Osteocyte (in vitro differentiated cells): ENCODE results near the gene KLHL5. TPM values are rescaled to one million over a fixed set of nuclear protein-coding genes. Genes with fewer than 3 reads are reported as not detected.

Source experiments
- DNase-seq: peaks from one replicate; pipeline ENCODE4 v3.0.0; 2021; ENCODE audit warnings: mixed read lengths; ENCODE audit not compliant: unreplicated experiment; ENCODE audit errors: extremely low spot score
- H3K27ac Mint-ChIP-seq: one replicate; pipeline ENCODE4 v1.8.0; 2021; ENCODE audit warnings: mild to moderate bottlenecking, mixed read lengths; ENCODE audit not compliant: unreplicated experiment
- H3K27me3 Mint-ChIP-seq: one replicate; pipeline ENCODE4 v1.8.0; 2021; ENCODE audit warnings: mixed read lengths; ENCODE audit not compliant: unreplicated experiment
- H3K36me3 Mint-ChIP-seq: one replicate; pipeline ENCODE4 v1.8.0; 2021; ENCODE audit warnings: mixed read lengths; ENCODE audit not compliant: unreplicated experiment
- H3K4me1 Mint-ChIP-seq: one replicate; pipeline ENCODE4 v1.8.0; 2021; ENCODE audit warnings: mixed read lengths; ENCODE audit not compliant: unreplicated experiment
- H3K4me3 Mint-ChIP-seq: one replicate; pipeline ENCODE4 v1.8.0; 2021; ENCODE audit warnings: mild to moderate bottlenecking, moderate library complexity, mixed read lengths; ENCODE audit not compliant: unreplicated experiment
- H3K9me3 Mint-ChIP-seq: one replicate; pipeline ENCODE4 v1.8.0; 2021; ENCODE audit warnings: mixed read lengths; ENCODE audit not compliant: unreplicated experiment
- CTCF ChIP-seq: fragments of 200-600 bp; sonication (generic); IDR thresholded peaks from 2 replicates; pipeline ENCODE4 v1.5.0; 2021; ENCODE audit warnings: antibody characterized with exemption, mild to moderate bottlenecking, moderate library complexity
- total RNA-seq: library from RNA; stranded (reverse); gene quantifications from 2 replicates; pipeline ENCODE4 v1.2.1, GENCODE V29; 2021

KLHL5 gene
- total RNA-seq, 1 donor from 2014 or later: 128 TPM

GRCh38 chr4:39066371-39066770, 4.3 kb downstream of the KLHL5 start:
- Mint-ChIP-seq H3K9me3 (no peaks in the 10 kb centered on the region), H3K27ac (no peak overlapping the region), H3K4me1 (peaks cover 45% of the 10 kb centered on the region), H3K4me3 (no peak overlapping the region), H3K27me3 (no peaks in the 10 kb centered on the region), H3K36me3 (peaks cover 3% of the 10 kb centered on the region)
- DNase-seq: no peak
- TF ChIP-seq CTCF: no peak

- no peak for TF ChIP-seq CTCF
- Mint-ChIP-seq H3K27me3 (no peaks in the 10 kb centered on the region), H3K9me3 (no peaks in the 10 kb centered on the region), H3K4me1 (peaks cover 39% of the 10 kb centered on the region), H3K27ac (no peak overlapping the region), H3K36me3 (peaks cover 3% of the 10 kb centered on the region), H3K4me3 (no peak overlapping the region)
- no peak for DNase-seq
Observed at GRCh38 chr4:39067031-39067430, 5.0 kb downstream of the KLHL5 start.

GRCh38 chr4:39067451-39067850, 5.4 kb downstream of the KLHL5 start:
- Mint-ChIP-seq H3K4me1 (peaks cover 35% of the 10 kb centered on the region), H3K9me3 (no peaks in the 10 kb centered on the region), H3K27ac (no peak overlapping the region), H3K4me3 (no peak overlapping the region), H3K27me3 (no peaks in the 10 kb centered on the region), H3K36me3 (peaks cover 3% of the 10 kb centered on the region)
- no peak for TF ChIP-seq CTCF
- no peak for DNase-seq

GRCh38 chr4:39068907-39069306, 6.9 kb downstream of the KLHL5 start:
- Mint-ChIP-seq H3K4me1 (peaks cover 22% of the 10 kb centered on the region), H3K27me3 (no peaks in the 10 kb centered on the region), H3K27ac (no peak overlapping the region)

GRCh38 chr4:39078829-39079228, 16.8 kb downstream of the KLHL5 start:
- H3K4me3 Mint-ChIP-seq: no peak overlapping the region
- no peaks in the 10 kb centered on the region for H3K27me3 Mint-ChIP-seq
- H3K27ac Mint-ChIP-seq: no peak overlapping the region
- no peak for TF ChIP-seq CTCF
- DNase-seq: no peak
- H3K36me3 Mint-ChIP-seq: peaks cover 56% of the 10 kb centered on the region
- peaks cover 5% of the 10 kb centered on the region for H3K4me1 Mint-ChIP-seq
- H3K9me3 Mint-ChIP-seq: no peaks in the 10 kb centered on the region

More at GRCh38 chr4:39068907-39069306, 6.9 kb downstream of the KLHL5 start:
- DNase-seq: no peak
- TF ChIP-seq CTCF: no peak
- no peaks in the 10 kb centered on the region for H3K9me3 Mint-ChIP-seq
- H3K36me3 Mint-ChIP-seq: peaks cover 3% of the 10 kb centered on the region
- H3K4me3 Mint-ChIP-seq: no peak overlapping the region
